ENCODE measurements around the gene TMTC4. TPM values are rescaled to one million over a fixed set of nuclear protein-coding genes. Genes with fewer than 3 reads are reported as not detected.

The TMTC4 gene
- total and polyA plus RNA-seq, 2 of the 4 experiments (the other 2 are of a cell fraction), result 8.4 to 14.3 TPM

DNA sequence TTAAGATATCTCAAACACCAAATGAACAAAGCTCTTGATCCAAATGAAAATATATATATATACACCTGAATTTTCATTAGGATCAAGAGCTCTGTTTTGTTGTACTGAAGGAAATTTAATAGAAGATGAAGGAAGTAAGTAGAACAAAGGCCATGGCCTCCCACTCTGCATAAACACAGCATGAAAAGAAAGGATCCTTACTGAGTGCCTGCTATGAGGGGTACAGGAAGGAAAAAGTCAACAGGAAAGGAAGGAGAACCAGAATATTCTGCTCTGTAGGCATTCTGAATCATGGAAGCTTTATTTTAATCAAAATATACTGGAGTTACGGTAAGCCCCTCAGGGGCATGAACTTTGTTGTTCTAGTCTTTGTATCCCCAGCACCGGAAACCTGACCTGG lies 22.1 kb downstream of the TMTC4 start:
- Histone ChIP-seq H3K9ac (ENCODE audit: low read depth, low read length) (no peak overlapping the region), H3K4me3 (ENCODE audit: insufficient read depth, low read depth, low read length) (no peak overlapping the region), H3K36me3 (ENCODE audit: control insufficient read depth, insufficient read depth, low read length) (peaks cover 7% of the 10 kb centered on the region), H3K4me2 (ENCODE audit: low read depth, low read length) (no peak overlapping the region), H3K27ac (ENCODE audit: insufficient read depth, low read length) (no peak overlapping the region), H2BK5ac (ENCODE audit: low read depth, low read length, poor library complexity, severe bottlenecking) (no peak overlapping the region), H2BK15ac (ENCODE audit: low read depth, low read length) (no peak overlapping the region), H3K27me3 (ENCODE audit: control insufficient read depth, insufficient read depth, low read length) (no peaks in the 10 kb centered on the region), H3K4me1 (ENCODE audit: control insufficient read depth, insufficient read depth, low read length) (no peaks in the 10 kb centered on the region), H2BK120ac (ENCODE audit: low read depth, low read length) (no peak overlapping the region), H3K23ac (ENCODE audit: low read depth, low read length) (no peak overlapping the region), H3K18ac (ENCODE audit: low read depth, low read length) (no peak overlapping the region), H3K9me3 (ENCODE audit: control insufficient read depth, insufficient read depth, low read length) (no peaks in the 10 kb centered on the region), H2AK5ac (ENCODE audit: low read depth, low read length) (no peak overlapping the region), H4K91ac (ENCODE audit: insufficient read depth, low read depth, low read length) (no peak overlapping the region), H3K9me1 (ENCODE audit: insufficient read depth, low read length) (peaks cover 4% of the 10 kb centered on the region; the same call in 1 of the 2 replicates), H3K79me1 (ENCODE audit: low read depth in 1 of 2, low read length in 2 of 2) (no peaks in the 10 kb centered on the region), H2AFZ (replicated peaks; ENCODE audit: low read length, poor library complexity) (no peak overlapping the region), H3K4ac (ENCODE audit: low read depth, low read length) (no peak overlapping the region), H2BK20ac (ENCODE audit: low read depth, low read length) (no peak overlapping the region), H4K8ac (ENCODE audit: low read depth in 2 of 2, low read length in 2 of 2) (no peak overlapping the region), H2AK9ac (replicated peaks; ENCODE audit: low read depth, low read length, poor library complexity) (no peak overlapping the region), H3K14ac (replicated peaks; ENCODE audit: low read depth, low read length) (no peak overlapping the region), H4K20me1 (ENCODE audit: insufficient read depth, low read length) (no peaks in the 10 kb centered on the region), H4K5ac (ENCODE audit: low read depth, low read length) (no peak overlapping the region), H3K56ac (ENCODE audit: extremely low read depth, insufficient read depth, low read length) (no peak overlapping the region)
- ATAC-seq (ENCODE audit: low read depth) (no peak), DNase-seq (no peak)
- BruUV-seq (replicated peaks), result no TSS peak
- CTCF ChIA-PET, result no interaction called here
- POLR2A ChIA-PET (ENCODE audit: unreplicated experiment), result no interaction called here
- intact Hi-C loops (cut with micrococcal nuclease), result no loop called here
- in situ Hi-C loops (cut with MboI; ENCODE audit: low sequenced_read_pairs), result no loop called here
- TF ChIP-seq, protein P1, sequence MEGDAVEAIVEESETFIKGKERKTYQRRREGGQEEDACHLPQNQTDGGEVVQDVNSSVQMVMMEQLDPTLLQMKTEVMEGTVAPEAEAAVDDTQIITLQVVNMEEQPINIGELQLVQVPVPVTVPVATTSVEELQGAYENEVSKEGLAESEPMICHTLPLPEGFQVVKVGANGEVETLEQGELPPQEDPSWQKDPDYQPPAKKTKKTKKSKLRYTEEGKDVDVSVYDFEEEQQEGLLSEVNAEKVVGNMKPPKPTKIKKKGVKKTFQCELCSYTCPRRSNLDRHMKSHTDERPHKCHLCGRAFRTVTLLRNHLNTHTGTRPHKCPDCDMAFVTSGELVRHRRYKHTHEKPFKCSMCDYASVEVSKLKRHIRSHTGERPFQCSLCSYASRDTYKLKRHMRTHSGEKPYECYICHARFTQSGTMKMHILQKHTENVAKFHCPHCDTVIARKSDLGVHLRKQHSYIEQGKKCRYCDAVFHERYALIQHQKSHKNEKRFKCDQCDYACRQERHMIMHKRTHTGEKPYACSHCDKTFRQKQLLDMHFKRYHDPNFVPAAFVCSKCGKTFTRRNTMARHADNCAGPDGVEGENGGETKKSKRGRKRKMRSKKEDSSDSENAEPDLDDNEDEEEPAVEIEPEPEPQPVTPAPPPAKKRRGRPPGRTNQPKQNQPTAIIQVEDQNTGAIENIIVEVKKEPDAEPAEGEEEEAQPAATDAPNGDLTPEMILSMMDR (conservative IDR thresholded peaks at IDR 0.05; ENCODE audit: low read depth, low read length), result no peak
- no peak for TF ChIP-seq MAFK (IDR thresholded peaks at IDR 0.05; ENCODE audit: low read depth, low read length)
- TF ChIP-seq SMC3 (IDR thresholded peaks at IDR 0.05; ENCODE audit: low read depth, low read length), result no peak
- dilution Hi-C loops (cut with HindIII; ENCODE audit: low sequenced_read_pairs, unreplicated experiment), result no loop called here
- WGBS, 2 experiments (ENCODE audit: extremely low coverage in 2 of 2, insufficient read length in 1 of 2), result no CpG with 5 or more reads among the region's 2 CpGs

Data from IMR-90 (cell line).